H1 (cell line): ENCODE results near the gene RALGAPA2. TPM values are rescaled to one million over a fixed set of nuclear protein-coding genes. Genes with fewer than 3 reads are reported as not detected.

Experiments used
- CREB1 ChIP-seq: IDR thresholded peaks from 2 replicates; pipeline ENCODE4 v1.6.1; 2012; ENCODE audit warnings: inconsistent platforms
- CTBP2 ChIP-seq: IDR thresholded peaks from 2 replicates; pipeline ENCODE4 v1.7.0; 2011; ENCODE audit warnings: borderline replicate concordance, mild to moderate bottlenecking, moderate library complexity, mixed read lengths, low read length; ENCODE audit not compliant: insufficient read depth, insufficient read length
- GABPA ChIP-seq: IDR thresholded peaks from 2 replicates; pipeline ENCODE4 v1.6.1; 2011; ENCODE audit warnings: mild to moderate bottlenecking, low read length, moderate library complexity, borderline replicate concordance; ENCODE audit not compliant: insufficient read depth
- GTF2F1 ChIP-seq: IDR thresholded peaks from 2 replicates; pipeline ENCODE4 v1.6.1; 2012; ENCODE audit warnings: low read depth, low read length, improper control_type of control experiment, borderline replicate concordance
- HDAC2 ChIP-seq, 2 experiments: fragments of 300-600 bp in 1 of 2; sonication (generic) in 1 of 2; IDR thresholded peaks; 2 replicates each; pipeline ENCODE4 v1.6.1; 2011 to 2012; ENCODE audit warnings: low read depth in 2 of 2, low read length in 2 of 2, mild to moderate bottlenecking in 2 of 2, moderate library complexity in 2 of 2, borderline replicate concordance in 1 of 2, inconsistent platforms in 1 of 2
- HDAC6 ChIP-seq: IDR thresholded peaks from one replicate; pipeline ENCODE4 v1.7.1; 2012; ENCODE audit warnings: low read depth, mild to moderate bottlenecking, inconsistent platforms, low read length, moderate library complexity
- KDM4A ChIP-seq: IDR thresholded peaks from one replicate; pipeline ENCODE4 v1.7.1; 2012; ENCODE audit warnings: low read depth, mild to moderate bottlenecking, moderate library complexity, low read length, inconsistent platforms; ENCODE audit not compliant: severe bottlenecking
- MAFK ChIP-seq: IDR thresholded peaks from 2 replicates; pipeline ENCODE4 v1.6.1; 2012; ENCODE audit warnings: low read depth, mild to moderate bottlenecking, improper control_type of control experiment, low read length
- POU5F1 ChIP-seq: IDR thresholded peaks from 2 replicates; pipeline ENCODE4 v1.6.1; 2011; ENCODE audit warnings: low read depth, mild to moderate bottlenecking, low read length, moderate library complexity
- SP2 ChIP-seq: IDR thresholded peaks from 2 replicates; pipeline ENCODE4 v1.6.1; 2012; ENCODE audit warnings: mild to moderate bottlenecking, low read length, inconsistent platforms
- TEAD4 ChIP-seq: IDR thresholded peaks from 2 replicates; pipeline ENCODE4 v1.6.1; 2012; ENCODE audit warnings: low read depth, low read length, inconsistent platforms, mixed read lengths
- polyA plus RNA-seq, 7 experiments: library from polyadenylated mRNA; depleted of rRNA in 3 of 7; stranded (reverse) in 5 of 7; unstranded in 2 of 7; fragments of >200 nt in 5 of 7; fragments of 200-250 nt in 2 of 7; gene quantifications; 1 replicate in 5 of 7; 2 replicates in 1 of 7; 4 replicates in 1 of 7; pipeline versions ENCODE4 v1.2.1 to v1.2.3, GENCODE V29; 2011 to 2013; ENCODE audit warnings: missing spikeins in 2 of 7, mixed read lengths in 2 of 7
- total RNA-seq: library from RNA; stranded (reverse); fragmentation: NEBNext Ultra II Directional; extraction: Animal tissue kit (Norgen Biotek cat#: 25700); gene quantifications from 2 replicates; pipeline ENCODE4 v1.2.1, GENCODE V29; 2021
- TF ChIP-seq, protein P1 (sequence below): fragments of 300-600 bp; sonication (generic); IDR thresholded peaks from 2 replicates; pipeline ENCODE4 v1.7.1; 2012; ENCODE audit warnings: low read length, moderate library complexity, mild to moderate bottlenecking, inconsistent platforms; ENCODE audit not compliant: insufficient replicate concordance

RALGAPA2 gene
- total and polyA plus RNA-seq, 2 of the 8 experiments (the other 6 are each of a cell fraction or from before 2014, with no cell fraction given), result 5.1 to 25.5 TPM

DNA sequence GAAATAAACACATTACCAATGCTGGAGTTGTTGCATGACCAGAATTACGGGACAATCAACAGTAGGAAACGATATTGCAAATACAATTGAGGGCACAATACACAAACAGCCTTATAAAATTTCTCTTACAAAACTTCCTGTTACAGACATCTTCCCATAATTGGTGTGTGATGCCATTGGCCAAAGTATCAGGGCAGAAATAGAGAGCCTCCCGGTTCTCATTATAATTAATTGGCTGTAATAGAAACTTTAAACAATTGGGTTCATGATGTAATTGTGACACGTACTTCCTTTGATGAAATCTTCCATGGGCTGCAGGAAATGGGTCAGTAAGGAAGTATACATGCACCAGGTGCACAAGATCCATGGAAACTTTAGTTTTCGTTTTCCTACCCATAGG lies 40.3 kb upstream of the RALGAPA2 start (continued):
- TF ChIP-seq, protein P1, sequence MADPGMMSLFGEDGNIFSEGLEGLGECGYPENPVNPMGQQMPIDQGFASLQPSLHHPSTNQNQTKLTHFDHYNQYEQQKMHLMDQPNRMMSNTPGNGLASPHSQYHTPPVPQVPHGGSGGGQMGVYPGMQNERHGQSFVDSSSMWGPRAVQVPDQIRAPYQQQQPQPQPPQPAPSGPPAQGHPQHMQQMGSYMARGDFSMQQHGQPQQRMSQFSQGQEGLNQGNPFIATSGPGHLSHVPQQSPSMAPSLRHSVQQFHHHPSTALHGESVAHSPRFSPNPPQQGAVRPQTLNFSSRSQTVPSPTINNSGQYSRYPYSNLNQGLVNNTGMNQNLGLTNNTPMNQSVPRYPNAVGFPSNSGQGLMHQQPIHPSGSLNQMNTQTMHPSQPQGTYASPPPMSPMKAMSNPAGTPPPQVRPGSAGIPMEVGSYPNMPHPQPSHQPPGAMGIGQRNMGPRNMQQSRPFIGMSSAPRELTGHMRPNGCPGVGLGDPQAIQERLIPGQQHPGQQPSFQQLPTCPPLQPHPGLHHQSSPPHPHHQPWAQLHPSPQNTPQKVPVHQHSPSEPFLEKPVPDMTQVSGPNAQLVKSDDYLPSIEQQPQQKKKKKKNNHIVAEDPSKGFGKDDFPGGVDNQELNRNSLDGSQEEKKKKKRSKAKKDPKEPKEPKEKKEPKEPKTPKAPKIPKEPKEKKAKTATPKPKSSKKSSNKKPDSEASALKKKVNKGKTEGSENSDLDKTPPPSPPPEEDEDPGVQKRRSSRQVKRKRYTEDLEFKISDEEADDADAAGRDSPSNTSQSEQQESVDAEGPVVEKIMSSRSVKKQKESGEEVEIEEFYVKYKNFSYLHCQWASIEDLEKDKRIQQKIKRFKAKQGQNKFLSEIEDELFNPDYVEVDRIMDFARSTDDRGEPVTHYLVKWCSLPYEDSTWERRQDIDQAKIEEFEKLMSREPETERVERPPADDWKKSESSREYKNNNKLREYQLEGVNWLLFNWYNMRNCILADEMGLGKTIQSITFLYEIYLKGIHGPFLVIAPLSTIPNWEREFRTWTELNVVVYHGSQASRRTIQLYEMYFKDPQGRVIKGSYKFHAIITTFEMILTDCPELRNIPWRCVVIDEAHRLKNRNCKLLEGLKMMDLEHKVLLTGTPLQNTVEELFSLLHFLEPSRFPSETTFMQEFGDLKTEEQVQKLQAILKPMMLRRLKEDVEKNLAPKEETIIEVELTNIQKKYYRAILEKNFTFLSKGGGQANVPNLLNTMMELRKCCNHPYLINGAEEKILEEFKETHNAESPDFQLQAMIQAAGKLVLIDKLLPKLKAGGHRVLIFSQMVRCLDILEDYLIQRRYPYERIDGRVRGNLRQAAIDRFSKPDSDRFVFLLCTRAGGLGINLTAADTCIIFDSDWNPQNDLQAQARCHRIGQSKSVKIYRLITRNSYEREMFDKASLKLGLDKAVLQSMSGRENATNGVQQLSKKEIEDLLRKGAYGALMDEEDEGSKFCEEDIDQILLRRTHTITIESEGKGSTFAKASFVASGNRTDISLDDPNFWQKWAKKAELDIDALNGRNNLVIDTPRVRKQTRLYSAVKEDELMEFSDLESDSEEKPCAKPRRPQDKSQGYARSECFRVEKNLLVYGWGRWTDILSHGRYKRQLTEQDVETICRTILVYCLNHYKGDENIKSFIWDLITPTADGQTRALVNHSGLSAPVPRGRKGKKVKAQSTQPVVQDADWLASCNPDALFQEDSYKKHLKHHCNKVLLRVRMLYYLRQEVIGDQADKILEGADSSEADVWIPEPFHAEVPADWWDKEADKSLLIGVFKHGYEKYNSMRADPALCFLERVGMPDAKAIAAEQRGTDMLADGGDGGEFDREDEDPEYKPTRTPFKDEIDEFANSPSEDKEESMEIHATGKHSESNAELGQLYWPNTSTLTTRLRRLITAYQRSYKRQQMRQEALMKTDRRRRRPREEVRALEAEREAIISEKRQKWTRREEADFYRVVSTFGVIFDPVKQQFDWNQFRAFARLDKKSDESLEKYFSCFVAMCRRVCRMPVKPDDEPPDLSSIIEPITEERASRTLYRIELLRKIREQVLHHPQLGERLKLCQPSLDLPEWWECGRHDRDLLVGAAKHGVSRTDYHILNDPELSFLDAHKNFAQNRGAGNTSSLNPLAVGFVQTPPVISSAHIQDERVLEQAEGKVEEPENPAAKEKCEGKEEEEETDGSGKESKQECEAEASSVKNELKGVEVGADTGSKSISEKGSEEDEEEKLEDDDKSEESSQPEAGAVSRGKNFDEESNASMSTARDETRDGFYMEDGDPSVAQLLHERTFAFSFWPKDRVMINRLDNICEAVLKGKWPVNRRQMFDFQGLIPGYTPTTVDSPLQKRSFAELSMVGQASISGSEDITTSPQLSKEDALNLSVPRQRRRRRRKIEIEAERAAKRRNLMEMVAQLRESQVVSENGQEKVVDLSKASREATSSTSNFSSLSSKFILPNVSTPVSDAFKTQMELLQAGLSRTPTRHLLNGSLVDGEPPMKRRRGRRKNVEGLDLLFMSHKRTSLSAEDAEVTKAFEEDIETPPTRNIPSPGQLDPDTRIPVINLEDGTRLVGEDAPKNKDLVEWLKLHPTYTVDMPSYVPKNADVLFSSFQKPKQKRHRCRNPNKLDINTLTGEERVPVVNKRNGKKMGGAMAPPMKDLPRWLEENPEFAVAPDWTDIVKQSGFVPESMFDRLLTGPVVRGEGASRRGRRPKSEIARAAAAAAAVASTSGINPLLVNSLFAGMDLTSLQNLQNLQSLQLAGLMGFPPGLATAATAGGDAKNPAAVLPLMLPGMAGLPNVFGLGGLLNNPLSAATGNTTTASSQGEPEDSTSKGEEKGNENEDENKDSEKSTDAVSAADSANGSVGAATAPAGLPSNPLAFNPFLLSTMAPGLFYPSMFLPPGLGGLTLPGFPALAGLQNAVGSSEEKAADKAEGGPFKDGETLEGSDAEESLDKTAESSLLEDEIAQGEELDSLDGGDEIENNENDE, result no peak
- no peak for TF ChIP-seq KDM4A
- no peak for TF ChIP-seq CTBP2
- no peak for TF ChIP-seq HDAC2 (IDR thresholded peaks at IDR 0.05; ENCODE audit: borderline replicate concordance in 1 of 2, low read depth in 2 of 2, low read length in 2 of 2)
- TF ChIP-seq TEAD4, result no peak
- TF ChIP-seq GABPA, result no peak
- TF ChIP-seq HDAC6, result no peak
- no peak for TF ChIP-seq GTF2F1
- TF ChIP-seq POU5F1, result no peak
- TF ChIP-seq MAFK, result no peak
- no peak for TF ChIP-seq SP2
- no peak for TF ChIP-seq CREB1
